NCI-H82 treated with DMSO at 0.1 percent for 48 hours (cell line): ENCODE data around the gene WDR90.

ENCODE experiments used
- DNase-seq: peaks from one replicate; lab custom pipeline; 2025; ENCODE audit not compliant: unreplicated experiment; lab: John Stamatoyannopoulos, UW

Gene WDR90

DNA sequence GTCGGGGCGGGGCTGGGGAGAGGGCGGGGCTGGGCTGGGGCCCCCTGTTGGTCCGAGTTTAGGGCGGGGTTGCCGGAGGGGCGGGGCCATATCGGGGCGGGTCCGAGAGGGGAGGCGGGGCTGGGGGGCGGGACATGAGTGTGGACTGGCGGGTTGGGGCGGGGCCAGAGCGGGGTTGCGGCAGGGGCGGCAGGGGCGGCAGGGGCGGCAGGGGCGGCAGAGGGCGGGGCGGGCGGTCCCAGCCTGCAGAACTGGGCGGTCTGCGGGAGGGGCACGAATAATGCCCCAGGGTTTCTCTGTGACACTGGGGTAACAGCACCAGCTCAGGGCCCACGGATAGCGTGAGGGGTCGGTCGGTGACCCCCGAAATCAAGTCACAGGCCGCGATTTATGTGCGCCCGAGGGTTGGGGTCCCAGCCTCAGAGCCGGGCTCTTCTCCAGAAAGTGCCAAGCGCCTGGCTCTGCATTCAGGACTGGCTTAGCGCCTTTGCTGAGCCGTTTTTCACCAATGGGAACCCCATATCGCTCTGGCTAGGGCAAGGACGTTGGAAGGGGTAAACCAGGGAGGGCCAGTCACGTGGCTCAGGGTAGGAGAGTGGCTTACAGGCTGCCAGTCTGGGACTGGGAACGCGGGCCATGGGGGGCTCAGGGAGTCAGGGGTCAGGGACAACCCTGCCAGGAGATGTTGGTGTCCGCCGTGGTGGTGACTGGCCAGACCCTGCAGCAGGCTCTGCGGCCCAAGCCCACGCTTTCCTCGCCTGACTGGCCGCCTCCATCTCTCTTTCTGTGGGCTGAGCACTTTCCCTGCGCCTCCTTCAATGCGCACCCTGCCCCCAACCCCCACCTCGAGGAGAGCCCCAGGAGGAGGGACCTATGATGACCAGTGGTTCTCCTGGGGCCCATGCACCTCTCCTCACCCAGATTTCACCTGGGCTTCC lies 11.8 kb upstream of the WDR90 start:
- DNase-seq: peak; percentile 74

DNA sequence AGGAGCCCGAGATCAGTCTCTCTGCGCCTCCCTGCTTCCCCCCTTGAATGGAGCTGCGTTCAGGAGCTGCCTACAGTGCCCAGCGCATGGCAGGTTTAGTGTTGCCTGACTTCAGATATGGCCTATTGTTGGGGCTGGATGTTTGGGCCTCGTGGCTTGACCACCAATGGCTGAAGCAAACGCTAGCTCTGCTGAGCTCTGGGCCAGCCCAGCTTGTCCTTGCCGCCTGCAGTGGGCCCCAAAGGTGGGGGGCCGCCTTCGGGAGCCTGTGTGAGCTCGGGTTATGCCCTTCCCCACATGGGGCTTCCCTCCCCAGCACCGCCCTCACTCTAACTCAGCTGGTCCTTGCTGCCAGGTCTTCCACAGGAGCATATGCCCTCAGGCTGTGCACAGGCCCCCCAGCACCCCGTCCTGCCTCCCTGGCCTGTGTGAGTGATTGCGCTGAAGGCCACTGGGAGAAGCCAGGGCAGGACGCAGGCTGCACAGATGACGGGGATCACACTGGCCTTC lies 11.1 kb upstream of the WDR90 start:
- DNase-seq: no peak

DNA sequence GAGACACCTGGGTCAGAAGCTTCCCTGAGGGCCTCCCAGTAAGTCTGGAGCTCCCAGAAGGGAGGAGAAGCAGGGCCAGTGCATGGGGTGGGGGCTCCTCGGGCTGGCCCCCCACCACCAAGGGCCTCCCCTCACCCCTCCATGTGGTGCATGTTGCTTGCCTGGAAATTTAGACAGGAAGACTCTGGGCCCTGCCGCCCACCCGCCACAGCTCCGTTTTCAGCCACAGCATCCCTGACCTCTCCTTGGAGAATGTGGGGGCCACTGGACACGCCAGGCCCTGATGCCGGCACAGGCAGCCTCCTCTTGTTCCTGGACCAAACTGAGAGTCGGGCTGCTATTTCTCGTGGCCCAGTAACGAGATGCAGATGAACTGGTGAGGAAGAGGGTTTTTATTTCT lies 10.3 kb upstream of the WDR90 start:
- no peak for DNase-seq

DNA sequence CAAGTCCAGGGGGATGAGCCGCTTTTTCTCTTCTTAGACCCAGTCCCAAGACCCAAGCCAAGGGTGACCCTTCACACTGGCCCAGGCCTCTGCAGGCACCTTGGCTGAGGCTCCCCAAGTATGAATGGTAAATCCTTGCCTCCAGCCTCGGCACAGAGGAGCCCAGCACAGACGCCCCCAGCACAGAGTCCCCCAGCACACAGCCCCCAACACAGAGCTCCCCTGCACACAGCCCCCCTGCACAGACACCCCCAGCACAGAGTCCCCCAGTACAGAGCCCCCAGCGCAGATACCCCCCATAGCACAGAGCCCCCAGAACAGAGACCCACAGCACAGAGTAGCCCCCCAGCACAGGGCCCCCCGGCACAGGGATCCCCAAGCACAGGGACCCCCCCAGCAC lies 8.6 kb upstream of the WDR90 start:
- DNase-seq: no peak

DNA sequence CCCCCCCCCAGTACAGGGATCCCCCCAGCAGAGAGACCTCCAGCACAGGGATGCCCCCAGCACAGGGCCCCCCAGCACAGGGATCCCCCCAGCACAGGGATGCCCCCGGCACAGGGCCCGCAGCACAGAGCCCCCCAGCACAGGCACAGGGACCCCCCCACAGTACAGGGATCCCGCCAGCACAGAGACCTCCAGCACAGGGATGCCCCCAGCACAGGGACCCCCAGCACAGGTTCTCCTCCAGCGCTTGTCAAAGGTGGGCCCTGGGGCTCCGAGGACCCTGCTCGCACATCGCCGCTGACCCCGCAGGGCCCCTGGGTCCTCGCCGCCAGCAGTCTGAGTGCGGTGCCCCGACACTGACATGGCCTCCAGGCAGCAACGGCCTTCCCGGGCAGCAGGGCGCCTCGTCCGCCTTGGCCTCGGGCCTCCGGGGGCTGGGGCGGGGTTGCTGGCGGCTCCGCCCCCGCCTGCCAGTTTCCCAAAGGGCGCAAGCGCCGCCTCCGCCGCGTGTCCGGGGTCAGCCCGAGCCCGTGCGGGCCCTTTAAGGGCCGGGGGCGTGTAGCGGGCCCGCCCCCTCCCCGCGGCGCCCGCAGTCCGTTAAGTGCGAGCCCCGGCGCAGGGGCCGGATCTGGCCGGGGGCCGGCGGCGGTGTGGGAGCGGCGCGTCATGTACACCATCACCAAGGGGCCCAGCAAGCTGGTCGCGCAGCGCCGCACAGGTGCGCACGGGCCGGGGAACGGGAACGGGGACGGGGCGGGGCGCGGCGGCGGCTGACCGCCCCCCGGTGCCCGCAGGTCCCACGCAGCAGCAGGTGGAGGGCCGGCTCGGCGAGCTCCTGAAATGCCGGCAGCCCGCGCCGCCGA lies 7.6 kb upstream of the WDR90 start, which contains the start of gene MCRIP2:
Gene MCRIP2, plus strand, starts transcription at position 503 of the 863 bp plus-strand sequence. Its CDS starts 164 bp downstream, at position 667.
- peak; percentile 7 for DNase-seq

DNA sequence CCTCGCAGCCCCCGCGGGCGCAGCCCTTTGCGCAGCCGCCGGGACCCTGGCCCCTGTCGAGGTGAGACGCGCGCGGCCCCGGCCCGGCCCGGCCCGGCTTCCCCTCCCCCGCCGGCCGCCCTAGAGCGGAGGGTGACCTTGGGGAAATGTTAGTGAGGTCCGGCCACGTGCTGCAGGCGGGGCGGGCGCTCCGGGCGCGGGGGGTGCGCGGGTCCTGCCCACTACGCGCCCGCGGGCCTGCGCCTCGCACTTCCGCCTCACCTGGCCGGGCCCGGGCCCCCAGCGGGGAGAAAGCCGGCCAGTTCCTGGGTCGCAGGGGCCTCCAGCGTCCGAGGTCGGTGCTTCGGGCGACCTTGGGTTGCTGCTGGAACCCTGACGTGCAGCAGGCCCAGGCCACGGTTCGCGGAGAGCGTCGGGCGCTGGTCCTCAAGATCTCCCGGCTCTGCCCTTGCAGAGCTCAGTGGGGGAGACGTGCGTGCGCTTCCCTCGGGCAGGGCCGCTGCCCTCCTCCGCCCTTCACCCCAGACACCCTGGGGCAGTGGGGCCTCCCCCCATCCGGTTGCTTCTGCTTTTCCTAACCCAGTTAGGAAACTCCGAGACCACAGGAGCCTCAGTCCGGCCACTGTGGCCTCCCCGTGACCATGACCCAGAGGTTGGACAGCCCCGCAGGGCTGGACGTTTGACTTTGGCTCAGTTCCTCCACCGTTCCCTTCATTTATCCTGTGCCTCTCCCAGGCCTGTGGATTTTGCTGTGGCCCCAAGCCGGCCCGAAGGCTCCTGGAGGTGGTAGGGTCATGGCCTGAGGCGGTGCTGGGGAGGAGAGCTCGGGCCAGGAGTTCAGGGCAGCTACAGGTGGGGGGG lies 6.7 kb upstream of the WDR90 start:
- DNase-seq: no peak

DNA sequence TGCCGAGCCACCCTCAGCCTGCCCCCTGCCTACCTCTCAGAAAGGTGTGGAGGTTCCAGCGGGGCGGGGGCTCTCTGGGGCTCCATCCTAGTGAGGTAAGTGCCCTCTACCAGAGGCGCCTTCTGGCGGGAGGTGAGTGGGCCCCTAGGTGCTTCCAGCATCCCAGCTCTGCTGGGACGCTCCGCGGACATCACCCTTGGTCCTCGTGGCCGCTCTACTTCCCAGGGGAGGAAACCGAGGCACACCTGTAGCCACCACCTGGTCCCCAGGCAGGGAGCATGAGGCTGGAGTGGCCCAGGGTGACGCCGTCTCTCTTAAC lies 6.2 kb upstream of the WDR90 start:
- DNase-seq: no peak

DNA sequence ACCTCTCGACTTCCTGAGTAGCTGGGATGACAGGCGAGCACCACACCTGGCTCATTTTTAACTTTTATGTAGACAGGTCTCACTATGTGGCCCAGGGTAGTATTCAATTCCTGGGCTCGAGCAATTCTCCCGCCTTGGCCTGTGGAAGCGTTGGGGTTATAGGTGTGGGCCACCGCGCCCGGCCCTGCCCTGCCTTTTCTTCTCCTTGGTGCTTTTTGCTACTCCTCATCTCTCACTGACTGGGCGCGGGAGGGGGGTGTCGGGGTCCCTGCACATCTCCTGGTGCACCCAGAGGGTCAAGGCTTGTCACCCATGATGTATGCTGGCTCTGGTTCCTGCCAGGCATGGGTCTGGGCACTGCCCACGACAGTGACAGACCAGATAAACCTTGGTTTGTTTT lies 4.6 kb upstream of the WDR90 start:
- no peak for DNase-seq

DNA sequence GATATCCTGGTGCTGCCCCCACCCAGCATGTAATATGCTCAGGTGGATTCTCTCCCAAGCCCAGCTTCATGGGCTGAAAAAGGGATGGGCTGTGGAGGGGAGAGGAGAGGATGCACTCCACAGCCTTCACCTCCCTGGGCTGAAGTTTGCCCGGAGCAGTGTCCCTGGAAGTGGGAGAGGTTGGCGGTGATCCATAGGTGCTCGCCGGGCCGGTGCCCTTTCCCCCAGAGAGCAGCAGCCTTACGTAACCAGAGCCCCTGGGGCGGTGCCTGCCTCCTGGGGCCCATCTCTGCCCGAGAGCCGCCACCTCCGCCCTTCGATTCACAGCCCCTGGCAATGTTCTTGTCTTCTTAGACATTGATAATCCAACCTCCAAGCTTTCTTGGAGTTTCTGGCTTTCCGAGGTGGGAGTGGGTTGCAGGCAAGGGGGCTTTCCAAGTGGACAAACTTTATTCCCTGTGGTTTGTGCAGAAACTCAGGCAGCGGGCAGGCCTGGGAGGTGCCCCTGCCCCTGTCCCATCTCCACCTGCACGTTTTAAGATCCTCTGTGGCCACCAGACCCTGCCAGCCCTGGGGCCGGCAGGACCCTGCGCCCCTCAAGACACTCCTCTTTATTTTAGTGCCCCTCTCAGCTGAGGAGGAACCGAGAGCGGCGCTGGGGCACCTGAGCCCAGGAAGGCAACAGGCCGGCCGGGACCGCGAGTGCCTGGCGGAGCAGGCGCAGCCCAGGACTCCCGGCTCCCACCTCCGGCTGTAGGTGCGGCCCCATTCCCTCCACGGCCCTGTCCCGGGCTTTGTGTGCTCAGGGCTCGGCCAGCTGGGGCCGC lies 3.1 kb upstream of the WDR90 start:
- DNase-seq: no peak

DNA sequence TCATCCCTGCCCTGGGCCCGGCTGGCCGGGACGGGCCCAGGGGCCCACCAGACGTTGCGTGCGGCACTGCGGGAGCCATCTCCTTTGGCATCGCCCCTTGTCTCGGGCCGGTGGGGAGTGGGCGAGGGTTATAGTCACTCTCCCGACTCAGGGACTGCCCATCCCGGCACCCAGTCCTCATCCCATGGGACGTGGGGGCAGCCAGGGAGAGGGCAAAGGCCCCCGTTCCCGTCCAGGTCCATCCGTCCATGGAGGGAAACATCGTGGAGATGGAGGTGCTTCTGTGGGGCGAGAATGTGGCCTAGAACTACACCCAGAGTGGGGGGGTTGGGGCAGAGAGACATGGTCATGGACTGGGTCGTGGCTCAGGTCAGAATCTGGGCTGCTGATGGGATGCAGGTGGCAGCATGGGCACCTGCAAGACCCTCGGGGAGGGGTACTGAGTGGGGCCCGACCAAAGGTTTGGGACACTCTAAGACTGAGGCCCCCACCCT lies 2.4 kb upstream of the WDR90 start:
- no peak for DNase-seq

DNA sequence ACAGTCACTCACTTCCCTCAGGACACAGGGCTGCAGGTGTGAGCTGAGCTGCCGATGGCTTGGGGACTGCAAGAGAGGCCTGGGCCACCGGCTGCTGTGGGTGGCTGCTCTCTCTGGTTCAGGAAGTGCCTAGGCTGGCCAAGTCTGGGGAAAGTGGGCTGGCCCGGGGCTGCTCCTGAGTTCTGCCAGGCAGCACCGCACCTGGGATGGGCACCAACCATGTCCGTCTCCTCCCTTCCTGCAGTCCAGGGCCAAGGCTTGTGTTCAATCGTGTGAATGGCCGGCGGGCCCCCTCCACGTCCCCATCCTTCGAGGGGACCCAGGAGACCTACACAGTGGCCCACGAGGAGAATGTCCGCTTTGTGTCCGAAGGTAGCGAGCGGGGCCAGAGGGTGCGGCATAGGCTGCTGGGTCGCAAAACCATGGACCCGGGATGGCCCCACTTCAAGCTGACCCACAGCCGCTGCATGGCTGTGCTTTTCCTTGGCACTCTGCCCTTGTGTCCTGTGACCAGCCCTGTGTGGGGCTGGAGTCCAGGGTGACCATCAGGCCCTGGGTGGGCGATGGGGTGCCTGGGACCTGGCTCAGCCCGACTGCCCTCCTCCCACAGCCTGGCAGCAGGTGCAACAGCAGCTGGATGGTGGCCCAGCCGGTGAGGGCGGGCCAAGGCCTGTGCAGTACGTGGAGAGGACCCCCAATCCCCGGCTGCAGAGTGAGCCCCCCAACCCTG lies 1.8 kb upstream of the WDR90 start:
- no peak for DNase-seq

DNA sequence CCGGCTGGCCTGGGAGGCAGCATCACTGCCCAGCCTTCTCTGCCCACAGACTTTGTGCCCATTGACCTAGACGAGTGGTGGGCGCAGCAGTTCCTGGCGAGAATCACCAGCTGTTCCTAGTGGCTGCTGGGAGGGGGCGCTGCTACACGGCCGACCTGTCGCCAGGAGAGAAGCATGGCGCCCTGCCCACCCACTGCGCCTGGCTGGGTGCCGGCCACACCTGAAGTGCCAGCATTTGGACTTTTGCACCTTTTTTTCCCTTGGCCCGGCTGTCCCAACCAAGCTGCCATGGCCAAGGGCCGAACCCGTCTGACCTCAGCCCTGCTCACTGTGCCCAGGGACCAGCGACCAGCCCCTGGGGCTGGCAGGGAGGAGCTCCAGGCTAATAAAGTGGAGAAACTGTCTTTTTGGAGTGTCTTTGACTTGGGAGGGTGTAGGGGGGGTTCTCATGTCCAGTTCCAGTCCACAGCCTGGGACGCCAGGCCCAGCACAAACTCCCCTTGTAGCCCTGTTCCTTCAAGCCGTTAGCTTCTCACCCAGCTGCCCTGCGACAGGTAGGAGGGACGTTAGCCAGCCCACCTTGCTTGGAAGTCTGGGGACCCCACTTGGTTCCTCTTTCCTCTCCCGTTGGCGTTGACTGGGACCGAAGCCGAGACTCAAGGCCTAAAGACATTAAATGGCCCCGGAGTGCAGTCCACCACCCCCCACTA lies 939 bp upstream of the WDR90 start:
- DNase-seq: peak; percentile 14

DNA sequence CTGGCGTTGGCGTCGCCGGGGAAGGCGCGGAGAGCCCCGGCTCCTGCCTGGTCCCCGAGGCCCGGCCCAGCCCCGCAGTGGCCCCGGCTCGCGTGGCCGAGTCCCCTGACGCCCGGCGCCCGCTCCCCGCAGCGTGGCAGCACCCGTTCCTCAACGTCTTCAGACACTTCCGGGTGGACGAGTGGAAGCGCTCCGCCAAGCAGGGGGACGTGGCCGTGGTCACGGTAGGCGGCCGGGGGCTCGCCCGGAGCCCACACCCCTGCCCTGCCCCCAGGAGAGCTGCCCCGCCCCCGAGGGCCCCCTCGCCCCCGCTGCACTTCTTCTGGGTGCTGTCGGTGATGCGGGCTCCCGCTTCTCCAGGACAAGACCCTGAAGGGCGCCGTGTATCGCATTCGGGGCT lies 466 bp downstream of the WDR90 start:
- DNase-seq: no peak

DNA sequence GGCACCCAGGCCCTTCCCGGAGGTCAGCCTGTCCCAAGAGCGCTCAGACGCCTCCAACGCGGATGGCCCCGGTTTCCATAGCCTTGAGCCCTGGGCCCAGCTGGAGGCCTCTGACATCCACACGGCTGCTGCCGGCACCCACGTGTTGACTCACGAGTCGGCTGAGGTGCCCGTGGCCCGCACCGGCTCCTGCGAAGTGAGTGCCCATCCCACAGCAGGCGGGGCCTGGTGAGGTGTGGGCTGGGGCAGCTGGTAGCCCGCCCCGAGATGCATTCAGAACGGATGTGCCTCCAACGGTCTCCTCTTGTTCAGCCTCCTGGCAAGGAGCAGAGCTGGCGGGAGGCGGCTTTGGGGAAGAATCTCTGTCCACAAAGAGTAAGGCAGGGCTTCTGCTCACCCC lies 2.7 kb downstream of the WDR90 start:
- no peak for DNase-seq

DNA sequence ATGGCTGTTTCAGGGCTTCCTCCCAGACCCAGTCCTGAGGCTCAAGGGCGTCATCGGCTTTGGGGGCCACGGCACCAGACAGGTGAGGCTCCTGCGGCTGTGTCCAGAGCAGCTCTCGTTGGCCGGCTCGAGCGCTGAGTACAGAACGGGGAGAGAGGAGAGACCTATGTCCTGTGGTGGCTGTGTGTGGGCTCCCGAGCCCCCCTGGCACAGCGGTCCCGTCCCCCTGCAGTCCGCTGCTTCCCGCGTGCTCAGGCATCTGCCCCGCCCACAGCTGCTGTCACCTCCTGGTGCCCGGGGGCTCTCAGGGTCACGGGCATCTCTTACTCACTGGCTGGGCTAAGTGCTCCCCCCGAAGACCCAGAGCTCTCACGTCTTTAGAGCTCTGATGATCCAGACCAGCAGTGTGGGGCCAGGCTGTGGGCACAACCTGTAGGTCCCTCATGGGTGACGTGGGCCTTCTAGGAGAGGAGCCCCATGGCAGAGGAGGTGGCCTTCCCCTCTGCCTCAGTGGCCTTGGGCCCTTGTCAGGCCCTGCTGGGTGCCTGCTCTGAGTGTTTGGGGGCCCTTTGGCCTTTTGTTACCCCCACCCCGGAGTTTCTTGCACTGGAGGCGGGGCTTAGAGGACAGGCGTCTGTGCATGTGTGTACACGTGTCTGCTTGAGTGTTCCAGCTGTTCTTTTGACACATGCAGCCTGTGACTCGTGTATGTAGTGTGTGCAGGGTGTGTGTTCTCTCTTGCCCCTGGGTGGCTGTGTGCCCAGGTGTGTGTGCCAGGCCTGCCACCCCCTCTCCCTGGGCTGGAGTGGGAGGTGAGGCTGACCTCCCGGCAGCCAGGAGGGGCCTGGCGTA lies 3.5 kb downstream of the WDR90 start:
- no peak for DNase-seq

DNA sequence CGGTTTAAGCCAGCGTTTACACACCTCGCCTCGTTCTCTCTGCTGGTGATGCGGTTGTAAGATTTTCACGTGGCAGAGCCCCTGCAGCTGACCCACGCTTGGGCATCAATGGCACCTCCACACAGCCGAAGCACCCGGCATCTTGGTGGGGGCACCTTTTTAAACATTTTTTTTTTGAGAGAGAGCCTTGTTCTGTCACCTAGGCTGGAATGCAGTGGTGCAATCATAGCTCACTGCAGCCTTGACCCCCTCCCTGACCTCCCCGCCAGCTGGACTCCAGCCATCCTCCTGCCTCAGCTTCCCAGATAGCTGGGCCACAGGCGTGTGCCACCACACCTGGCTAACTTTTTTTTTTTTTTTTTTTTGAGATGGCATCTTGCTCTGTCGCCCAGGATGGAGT lies 4.9 kb downstream of the WDR90 start:
- DNase-seq: no peak

DNA sequence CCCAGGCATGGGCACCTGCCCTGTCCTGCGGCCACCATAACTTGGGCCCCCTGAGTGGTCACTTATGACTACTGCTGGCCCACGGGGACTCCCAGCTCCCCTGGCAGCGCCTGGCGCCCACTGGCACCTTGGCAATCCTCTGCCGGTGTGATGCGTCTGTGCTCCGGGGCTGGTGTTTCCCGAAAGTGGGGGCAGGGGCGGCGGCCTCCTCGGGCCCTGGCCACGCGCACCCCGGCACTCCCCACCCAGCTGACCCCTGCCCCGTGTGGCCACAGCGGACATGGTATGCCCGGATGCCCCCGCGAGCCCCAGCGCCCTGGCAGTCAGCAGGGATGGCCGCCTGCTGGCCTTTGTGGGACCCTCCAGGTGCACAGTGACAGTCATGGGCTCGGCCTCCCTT lies 8.3 kb downstream of the WDR90 start:
- DNase-seq: no peak
